NCI-H1092 (cell line): ENCODE data around the gene SSRP1.

Experiments used
- DNase-seq: peaks from one replicate; lab custom pipeline; 2025; lab: John Stamatoyannopoulos, UW

The SSRP1 gene

GRCh38 chr11:57315491-57315890 lies 20.2 kb downstream of the SSRP1 start:
- no peak for DNase-seq

- no peak for DNase-seq
These were observed 21.3 kb downstream of the SSRP1 start for GRCh38 chr11:57314221-57314973.

DNA sequence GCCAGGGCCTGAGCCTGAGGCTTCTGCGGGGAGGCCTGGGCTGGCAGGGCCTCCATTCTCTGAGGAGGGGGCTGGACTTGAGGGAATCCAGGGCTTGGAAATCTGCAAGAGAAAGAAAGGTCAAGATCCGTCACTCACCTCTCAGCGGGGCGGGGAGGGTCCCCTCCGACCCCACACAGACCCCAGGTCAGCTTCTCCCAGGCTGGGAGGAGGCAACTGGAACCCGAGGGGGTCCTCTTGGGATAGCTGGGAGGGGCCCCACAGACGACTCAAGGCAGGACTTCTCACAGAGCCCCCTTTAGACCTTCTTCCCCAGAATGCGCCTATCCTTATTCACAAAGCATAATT lies 21.9 kb downstream of the SSRP1 start:
- no peak for DNase-seq

- DNase-seq = no peak
These were observed 22.5 kb downstream of the SSRP1 start for GRCh38 chr11:57313071-57313787.

DNA sequence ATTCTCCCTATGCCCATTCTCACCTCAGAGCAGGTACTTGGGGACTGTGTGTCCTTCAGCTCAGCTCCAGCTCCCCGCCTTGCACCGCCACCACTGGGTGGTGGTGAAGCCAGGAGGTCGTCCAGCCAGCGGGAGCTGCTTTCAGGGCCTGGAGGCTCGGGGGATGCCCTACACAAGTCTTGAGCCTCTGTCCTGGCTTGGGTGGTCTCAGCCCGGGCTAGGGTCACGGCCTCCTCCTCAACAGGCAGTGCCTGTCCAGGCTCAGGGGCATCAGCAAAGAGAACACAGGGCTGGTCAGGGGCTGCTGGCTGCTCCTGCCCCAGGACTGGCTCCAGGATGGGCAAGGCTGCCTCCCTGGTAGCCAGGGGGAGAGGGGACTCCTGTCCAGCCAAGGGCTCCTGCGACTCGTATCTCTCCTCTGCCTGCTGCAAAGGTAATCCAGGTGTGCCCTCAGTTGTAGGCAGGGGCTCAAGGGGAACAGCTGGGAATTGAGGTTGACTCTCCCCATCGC lies 23.1 kb downstream of the SSRP1 start:
- DNase-seq = no peak

GRCh38 chr11:57311109-57311936 lies 24.4 kb downstream of the SSRP1 start:
- no peak for DNase-seq

GRCh38 chr11:57310630-57311086 lies 25.0 kb downstream of the SSRP1 start:
- DNase-seq = peak; percentile 29

DNA sequence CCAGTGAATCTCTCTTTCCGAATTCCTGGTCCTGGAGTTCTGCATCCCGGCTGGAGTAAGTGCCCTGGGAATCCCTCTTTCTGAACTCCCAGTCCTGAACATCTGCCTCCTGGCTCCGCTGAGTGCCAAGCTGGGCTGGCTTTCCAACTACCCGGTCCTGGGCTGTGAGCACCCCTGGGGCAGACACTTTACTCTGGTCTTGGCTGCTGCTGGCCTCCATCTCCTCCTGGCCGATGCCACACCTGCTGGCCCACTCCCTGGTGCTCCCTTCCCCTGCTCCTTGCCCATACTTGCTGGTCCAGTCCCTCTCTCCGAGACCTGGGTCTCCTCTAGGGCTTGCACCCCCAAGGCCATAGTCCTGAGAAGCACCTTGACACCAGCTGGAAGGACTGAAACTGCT lies 25.6 kb downstream of the SSRP1 start:
- DNase-seq = no peak

- DNase-seq = no peak
These were observed 26.3 kb downstream of the SSRP1 start for GRCh38 chr11:57309106-57310059.

GRCh38 chr11:57308426-57309060 lies 27.1 kb downstream of the SSRP1 start:
- no peak for DNase-seq

DNA sequence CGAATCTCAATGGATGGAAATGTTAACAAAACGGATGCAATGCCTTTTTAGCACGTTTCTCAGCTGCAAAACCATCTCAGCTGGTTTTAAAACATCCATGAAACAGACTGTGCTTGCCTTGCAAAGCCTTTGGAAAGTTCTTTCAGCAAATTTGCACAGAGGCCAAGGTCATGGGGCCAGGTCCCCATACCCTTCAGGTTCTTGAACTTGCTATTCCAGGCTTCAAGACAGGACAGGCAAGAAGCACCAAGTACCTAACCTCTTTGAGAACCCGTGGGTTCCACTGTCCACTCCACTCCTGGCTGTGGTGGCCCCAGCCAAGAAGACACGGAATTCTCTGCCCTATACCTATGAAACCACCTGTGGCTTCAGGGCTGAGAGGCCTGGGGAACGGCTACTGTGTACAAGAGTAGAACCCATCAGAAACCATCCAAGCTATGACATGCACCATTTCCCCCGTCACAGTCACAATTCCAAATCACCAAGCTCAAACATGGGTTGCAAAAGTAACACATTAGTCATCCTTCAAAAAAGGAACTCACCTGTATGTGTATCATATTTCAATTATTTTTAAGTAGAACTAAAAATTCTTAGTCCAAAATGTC lies 27.9 kb downstream of the SSRP1 start:
- DNase-seq = no peak

GRCh38 chr11:57306940-57307565 lies 28.6 kb downstream of the SSRP1 start:
- no peak for DNase-seq

DNA sequence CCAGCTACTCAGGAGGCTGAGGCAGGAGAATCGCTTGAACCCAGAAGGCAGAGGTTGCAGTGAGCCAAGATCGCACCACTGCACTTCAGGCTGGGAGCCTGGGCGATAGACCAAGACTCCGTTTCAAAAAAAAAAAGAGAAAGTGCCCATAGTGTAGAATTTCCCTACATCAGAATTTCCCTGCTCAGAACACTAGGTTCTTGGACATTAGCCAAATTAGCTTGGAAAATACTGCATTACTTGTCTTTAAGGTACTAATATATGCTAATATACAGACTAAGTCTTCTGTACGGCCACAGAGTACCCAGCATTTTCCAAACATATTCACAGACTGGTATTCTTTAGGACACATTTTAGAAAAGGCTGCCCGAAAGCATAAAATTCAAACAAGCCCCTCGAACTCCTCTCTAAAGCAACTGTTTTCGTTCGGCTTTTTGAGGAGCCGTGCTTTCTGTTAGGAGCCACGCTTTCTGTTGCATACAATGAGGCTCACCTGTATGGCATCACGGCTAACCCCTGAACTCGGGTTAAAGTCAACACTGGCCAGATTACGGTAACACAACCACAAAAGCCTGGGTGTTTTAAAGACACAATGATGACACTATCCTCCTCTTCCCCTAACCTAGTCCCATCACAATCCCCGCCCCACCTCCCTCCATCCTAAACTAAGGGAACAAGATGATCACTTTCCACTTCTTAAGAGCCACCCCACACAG lies 29.4 kb downstream of the SSRP1 start:
- no peak for DNase-seq

- DNase-seq = no peak
These were observed 30.2 kb downstream of the SSRP1 start for GRCh38 chr11:57305523-57305922.

DNA sequence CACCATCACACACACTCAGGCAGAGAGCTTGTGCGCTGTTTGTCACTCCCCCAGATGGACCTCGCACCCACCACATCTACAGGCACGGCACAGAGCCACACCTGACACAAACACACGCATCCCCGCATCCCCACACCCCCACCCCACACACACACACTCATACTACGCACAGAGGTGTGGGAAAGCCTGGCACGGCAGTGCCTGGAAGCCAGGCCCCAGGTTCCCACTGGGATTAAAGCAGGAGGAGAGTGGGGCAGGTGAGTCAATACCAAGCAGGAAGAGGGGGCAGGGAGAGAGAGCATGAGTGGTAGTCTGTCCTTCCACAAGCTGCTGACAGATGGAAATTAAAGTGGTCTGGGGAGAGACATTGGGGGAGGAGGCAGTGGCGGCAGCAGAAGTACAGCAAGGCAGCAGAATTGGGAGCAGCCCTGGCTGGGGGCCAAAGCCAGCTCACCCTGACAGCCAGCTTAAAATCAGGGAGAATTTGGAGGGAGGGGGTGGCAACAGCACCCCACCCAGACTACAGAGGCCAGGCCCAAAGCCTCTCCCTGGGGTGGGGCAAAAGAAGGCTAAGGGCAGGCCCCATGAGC lies 31.6 kb downstream of the SSRP1 start:
- DNase-seq = peak; percentile 62

GRCh38 chr11:57303280-57303989 lies 32.3 kb downstream of the SSRP1 start:
- DNase-seq = peak; percentile 56

- DNase-seq = no peak
These were observed 33.2 kb downstream of the SSRP1 start for GRCh38 chr11:57302489-57302888.
